MM.1S (cell line): ENCODE measurements around the gene GIPR.

Experiments
- EZH2 ChIP-seq: fragments of 300-600 bp; sonication (generic); optimal IDR thresholded peaks from 2 replicates; pipeline ENCODE3; 2017; ENCODE audit warnings: low read depth, mild to moderate bottlenecking, antibody characterized with exemption, low read length, mixed read lengths
- TF ChIP-seq, protein P1 (sequence below): fragments of 300-600 bp; sonication (generic); IDR thresholded peaks from 2 replicates; pipeline ENCODE4 v1.5.1; 2016; ENCODE audit warnings: antibody characterized with exemption, low read length, mixed read lengths

DNA sequence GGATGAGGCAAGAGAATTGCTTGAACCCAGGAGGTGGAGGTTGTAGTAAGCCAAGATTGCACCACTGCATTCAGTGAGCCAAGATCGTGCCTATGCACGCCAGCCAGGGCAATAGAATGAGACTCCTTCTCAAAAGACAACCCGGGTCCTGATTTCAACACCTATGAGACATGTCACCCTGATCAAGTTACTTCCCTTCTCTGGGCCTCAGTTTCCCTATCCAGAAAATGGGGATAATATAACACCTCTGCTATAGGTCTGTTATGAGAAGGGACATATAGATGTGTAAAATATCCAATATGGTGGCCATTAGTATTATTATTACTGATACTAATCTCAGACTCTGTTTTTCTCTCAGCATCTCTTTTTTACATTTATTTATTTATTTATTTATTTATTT is 12.9 kb upstream of the GIPR start:
- TF ChIP-seq, protein P1, sequence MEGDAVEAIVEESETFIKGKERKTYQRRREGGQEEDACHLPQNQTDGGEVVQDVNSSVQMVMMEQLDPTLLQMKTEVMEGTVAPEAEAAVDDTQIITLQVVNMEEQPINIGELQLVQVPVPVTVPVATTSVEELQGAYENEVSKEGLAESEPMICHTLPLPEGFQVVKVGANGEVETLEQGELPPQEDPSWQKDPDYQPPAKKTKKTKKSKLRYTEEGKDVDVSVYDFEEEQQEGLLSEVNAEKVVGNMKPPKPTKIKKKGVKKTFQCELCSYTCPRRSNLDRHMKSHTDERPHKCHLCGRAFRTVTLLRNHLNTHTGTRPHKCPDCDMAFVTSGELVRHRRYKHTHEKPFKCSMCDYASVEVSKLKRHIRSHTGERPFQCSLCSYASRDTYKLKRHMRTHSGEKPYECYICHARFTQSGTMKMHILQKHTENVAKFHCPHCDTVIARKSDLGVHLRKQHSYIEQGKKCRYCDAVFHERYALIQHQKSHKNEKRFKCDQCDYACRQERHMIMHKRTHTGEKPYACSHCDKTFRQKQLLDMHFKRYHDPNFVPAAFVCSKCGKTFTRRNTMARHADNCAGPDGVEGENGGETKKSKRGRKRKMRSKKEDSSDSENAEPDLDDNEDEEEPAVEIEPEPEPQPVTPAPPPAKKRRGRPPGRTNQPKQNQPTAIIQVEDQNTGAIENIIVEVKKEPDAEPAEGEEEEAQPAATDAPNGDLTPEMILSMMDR: no peak
- TF ChIP-seq EZH2: no peak
